ENCODE data around the gene THRAP3. TPM values are rescaled to one million over a fixed set of nuclear protein-coding genes. Genes with fewer than 3 reads are reported as not detected.

Gene THRAP3
- total RNA-seq, 1 donor from 2014 or later = 121 TPM

GRCh38 chr1:36285443-36286101, 61.3 kb downstream of the THRAP3 start:
- TF ChIP-seq CTCF (IDR thresholded peaks at IDR 0.05; ENCODE audit: unreplicated experiment) = peak; percentile 71
- Mint-ChIP-seq H3K4me1 (peaks cover 9% of the 10 kb centered on the region), H3K27ac (peak overlapping the region; percentile 6), H3K9me3 (no peaks in the 10 kb centered on the region), H3K27me3 (ENCODE audit: low read depth) (no peaks in the 10 kb centered on the region), H3K36me3 (peaks cover 20% of the 10 kb centered on the region), H3K4me3 (no peak overlapping the region)
- DNase-seq (ENCODE audit: low spot score in 2 of 2, unreplicated experiment in 2 of 2) = peak in 1 of 2 experiments; percentile 46

- peaks cover 9% of the 10 kb centered on the region for H3K4me1 Mint-ChIP-seq
- no peaks in the 10 kb centered on the region for H3K27me3 Mint-ChIP-seq (ENCODE audit: low read depth)
- H3K27ac Mint-ChIP-seq = no peak overlapping the region
- no peaks in the 10 kb centered on the region for H3K9me3 Mint-ChIP-seq
- no peak for TF ChIP-seq CTCF (IDR thresholded peaks at IDR 0.05; ENCODE audit: unreplicated experiment)
- no peak overlapping the region for H3K4me3 Mint-ChIP-seq
- no peak for DNase-seq (ENCODE audit: low spot score in 2 of 2, unreplicated experiment in 2 of 2)
- H3K36me3 Mint-ChIP-seq = peaks cover 29% of the 10 kb centered on the region
These were observed 62.6 kb downstream of the THRAP3 start for GRCh38 chr1:36286802-36287201.

GRCh38 chr1:36287595-36287994, 63.4 kb downstream of the THRAP3 start:
- no peak overlapping the region for H3K4me3 Mint-ChIP-seq
- no peak overlapping the region for H3K27ac Mint-ChIP-seq
- peaks cover 30% of the 10 kb centered on the region for H3K36me3 Mint-ChIP-seq
- no peak for TF ChIP-seq CTCF (IDR thresholded peaks at IDR 0.05; ENCODE audit: unreplicated experiment)
- no peaks in the 10 kb centered on the region for H3K9me3 Mint-ChIP-seq
- peaks cover 9% of the 10 kb centered on the region for H3K4me1 Mint-ChIP-seq
- DNase-seq (ENCODE audit: low spot score in 2 of 2, unreplicated experiment in 2 of 2) = no peak
- H3K27me3 Mint-ChIP-seq (ENCODE audit: low read depth) = no peaks in the 10 kb centered on the region

- Mint-ChIP-seq H3K27ac (peak overlapping the region; percentile 39), H3K27me3 (ENCODE audit: low read depth) (no peaks in the 10 kb centered on the region), H3K36me3 (peaks cover 44% of the 10 kb centered on the region), H3K4me3 (no peak overlapping the region), H3K4me1 (no peaks in the 10 kb centered on the region), H3K9me3 (no peaks in the 10 kb centered on the region)
- no peak for DNase-seq (ENCODE audit: low spot score in 2 of 2, unreplicated experiment in 2 of 2)
- TF ChIP-seq CTCF (IDR thresholded peaks at IDR 0.05; ENCODE audit: unreplicated experiment) = no peak
These were observed 71.1 kb downstream of the THRAP3 start for GRCh38 chr1:36295390-36295789.

GRCh38 chr1:36297062-36297461, 72.8 kb downstream of the THRAP3 start:
- H3K36me3 Mint-ChIP-seq = peaks cover 41% of the 10 kb centered on the region
- no peak for DNase-seq (ENCODE audit: low spot score in 2 of 2, unreplicated experiment in 2 of 2)

More at GRCh38 chr1:36297062-36297461, 72.8 kb downstream of the THRAP3 start:
- no peak for TF ChIP-seq CTCF (IDR thresholded peaks at IDR 0.05; ENCODE audit: unreplicated experiment)
- no peak overlapping the region for H3K27ac Mint-ChIP-seq
- no peaks in the 10 kb centered on the region for H3K9me3 Mint-ChIP-seq
- no peaks in the 10 kb centered on the region for H3K27me3 Mint-ChIP-seq (ENCODE audit: low read depth)
- no peak overlapping the region for H3K4me3 Mint-ChIP-seq
- H3K4me1 Mint-ChIP-seq = no peaks in the 10 kb centered on the region

All from mesothelial cell of epicardium (in vitro differentiated cells).